ENCODE measurements around the gene TET1.

GRCh38 chr10:68700197-68700596 lies 140.1 kb downstream of the TET1 start:
- no peak for TF ChIP-seq CTCF (conservative IDR thresholded peaks at IDR 0.05; ENCODE audit: low read depth, low read length)
- no peak for TF ChIP-seq EZH2 (IDR thresholded peaks at IDR 0.05; ENCODE audit: low read length, unreplicated experiment)
- TF ChIP-seq EZH2phosphoT487 (IDR thresholded peaks at IDR 0.05; ENCODE audit: borderline replicate concordance, low read length): no peak
